ENCODE data around the gene TTC39C.
"Not testable (repeated sequence)": the region's sequence is repeated elsewhere in the genome, so short reads cannot be mapped to it uniquely, and the experiment has no call there.

The TTC39C gene

GRCh38 chr18:24051031-24051947 is 36.7 kb downstream of the TTC39C start:
- no peaks in the 10 kb centered on the region for H3K9me3 Mint-ChIP-seq
- peaks cover 89% of the 10 kb centered on the region for H3K4me1 Mint-ChIP-seq (ENCODE audit: low read depth)
- H3K4me3 Mint-ChIP-seq = peak overlapping the region; percentile 56
- H3K36me3 Mint-ChIP-seq (ENCODE audit: low read depth) = peaks cover 5% of the 10 kb centered on the region
- H3K27me3 Mint-ChIP-seq = no peaks in the 10 kb centered on the region
- H3K27ac Mint-ChIP-seq = peak overlapping the region; percentile 94

- H3K27me3 Mint-ChIP-seq = no peaks in the 10 kb centered on the region
- H3K27ac Mint-ChIP-seq = peak overlapping the region; percentile 94
- H3K9me3 Mint-ChIP-seq = no peaks in the 10 kb centered on the region
- H3K36me3 Mint-ChIP-seq (ENCODE audit: low read depth) = peaks cover 5% of the 10 kb centered on the region
- peaks cover 96% of the 10 kb centered on the region for H3K4me1 Mint-ChIP-seq (ENCODE audit: low read depth)
- H3K4me3 Mint-ChIP-seq = peak overlapping the region; percentile 56
Observed at GRCh38 chr18:24052053-24052452, 37.5 kb downstream of the TTC39C start.

- Mint-ChIP-seq H3K27me3 (no peaks in the 10 kb centered on the region), H3K9me3 (peaks cover 4% of the 10 kb centered on the region), H3K4me1 (ENCODE audit: low read depth) (peaks cover 99% of the 10 kb centered on the region), H3K4me3 (peak overlapping the region; percentile 36), H3K27ac (peak overlapping the region; percentile 96), H3K36me3 (ENCODE audit: low read depth) (peaks cover 13% of the 10 kb centered on the region)
Observed at GRCh38 chr18:24053211-24053610, 38.7 kb downstream of the TTC39C start.

DNA sequence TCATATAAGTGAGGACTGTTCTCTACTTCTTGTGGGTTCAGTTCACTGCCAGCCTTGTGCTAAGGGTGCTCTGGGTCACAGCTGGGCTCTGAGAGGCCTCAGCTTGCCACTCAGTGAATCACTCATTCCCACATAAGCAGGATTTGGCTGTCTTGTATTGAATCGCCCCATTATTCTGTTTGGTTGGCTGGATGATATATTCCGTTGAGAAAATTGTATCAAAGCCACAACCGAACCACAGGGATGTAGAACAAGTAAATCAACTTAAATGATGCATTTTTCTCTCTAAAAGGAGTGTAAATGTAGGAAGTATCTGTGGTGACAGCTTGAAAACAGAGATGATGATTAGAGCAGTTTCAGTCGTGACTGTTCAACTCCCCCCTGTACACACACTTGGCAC is 39.6 kb downstream of the TTC39C start:
- Mint-ChIP-seq H3K27ac (peak overlapping the region; percentile 96), H3K36me3 (ENCODE audit: low read depth) (peaks cover 13% of the 10 kb centered on the region), H3K9me3 (peaks cover 4% of the 10 kb centered on the region), H3K4me3 (peak overlapping the region; percentile 32), H3K4me1 (ENCODE audit: low read depth) (peaks cover 93% of the 10 kb centered on the region), H3K27me3 (no peaks in the 10 kb centered on the region)

DNA sequence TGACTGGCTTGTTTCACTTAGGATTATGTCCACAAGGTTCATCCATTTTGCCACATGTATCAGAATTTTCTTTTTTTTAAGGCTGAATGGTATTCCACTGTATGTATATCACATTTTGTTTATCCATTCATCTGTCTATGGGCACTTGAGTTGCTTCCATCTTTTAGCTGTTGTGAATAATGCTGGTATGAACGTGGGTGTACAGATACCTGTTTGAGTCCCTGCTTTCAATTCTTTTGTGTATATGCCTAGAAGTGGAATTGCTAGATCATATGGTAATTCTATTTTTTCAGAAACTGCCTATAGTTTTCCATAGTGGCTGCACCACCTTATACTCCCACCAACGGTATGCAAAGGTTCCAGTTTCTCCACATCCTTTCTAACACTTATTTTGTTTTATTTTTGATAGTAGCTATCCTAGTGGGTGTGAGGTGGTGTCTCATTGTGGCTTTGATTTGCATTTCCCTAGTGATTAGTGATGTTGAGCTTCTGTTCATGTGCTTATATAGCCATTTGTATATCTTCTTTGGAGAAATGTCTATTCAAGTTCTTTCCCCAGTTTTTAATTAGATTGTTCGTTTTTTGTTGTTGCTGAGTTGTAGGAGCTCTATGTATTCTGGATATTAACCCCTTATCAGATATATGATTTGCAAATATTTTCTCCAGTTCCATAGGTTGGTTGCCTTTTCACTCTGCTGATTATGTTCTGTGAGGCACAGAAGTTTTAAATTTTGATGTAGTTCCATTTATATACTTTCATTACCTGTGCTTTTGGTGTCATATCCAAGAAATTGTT is 40.7 kb downstream of the TTC39C start:
- Mint-ChIP-seq H3K27me3 (no peaks in the 10 kb centered on the region), H3K36me3 (ENCODE audit: low read depth) (peaks cover 16% of the 10 kb centered on the region), H3K4me1 (ENCODE audit: low read depth) (peaks cover 92% of the 10 kb centered on the region), H3K9me3 (peaks cover 4% of the 10 kb centered on the region), H3K27ac (peak overlapping the region; percentile 96), H3K4me3 (peak overlapping the region; percentile 68)

- Mint-ChIP-seq H3K27me3 (no peaks in the 10 kb centered on the region), H3K36me3 (ENCODE audit: low read depth) (peaks cover 15% of the 10 kb centered on the region), H3K4me3 (peak overlapping the region; percentile 45), H3K4me1 (ENCODE audit: low read depth) (peaks cover 88% of the 10 kb centered on the region), H3K9me3 (peaks cover 4% of the 10 kb centered on the region), H3K27ac (peak overlapping the region; percentile 96)
Observed at GRCh38 chr18:24055878-24056277, 41.3 kb downstream of the TTC39C start.

DNA sequence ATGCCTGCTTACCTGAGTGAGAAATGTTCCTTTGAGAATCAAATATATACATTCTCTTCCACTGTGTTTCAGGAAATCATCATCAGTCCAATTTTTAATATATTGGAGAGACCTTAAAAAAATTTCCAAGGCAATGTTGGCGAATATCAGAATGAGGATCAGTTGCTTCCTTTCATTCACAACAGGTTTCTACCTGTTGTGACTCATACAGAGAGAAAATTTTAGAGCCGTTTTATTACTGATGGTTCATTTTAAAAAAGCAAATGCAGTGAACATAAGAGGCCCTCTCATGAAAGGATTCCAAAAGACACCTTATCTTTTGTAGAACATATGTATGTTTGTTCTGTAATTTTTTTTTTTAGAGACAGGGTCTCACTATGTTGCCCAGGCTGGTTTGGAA is 42.0 kb downstream of the TTC39C start:
- no peaks in the 10 kb centered on the region for H3K27me3 Mint-ChIP-seq
- peak overlapping the region; percentile 42 for H3K27ac Mint-ChIP-seq
- no peak overlapping the region for H3K4me3 Mint-ChIP-seq
- H3K4me1 Mint-ChIP-seq (ENCODE audit: low read depth) = peaks cover 82% of the 10 kb centered on the region
- peaks cover 4% of the 10 kb centered on the region for H3K9me3 Mint-ChIP-seq
- peaks cover 15% of the 10 kb centered on the region for H3K36me3 Mint-ChIP-seq (ENCODE audit: low read depth)

- H3K27me3 Mint-ChIP-seq = no peaks in the 10 kb centered on the region
- peaks cover 23% of the 10 kb centered on the region for H3K36me3 Mint-ChIP-seq (ENCODE audit: low read depth)
- H3K9me3 Mint-ChIP-seq = peaks cover 4% of the 10 kb centered on the region
- H3K4me3 Mint-ChIP-seq = no peak overlapping the region
- no peak overlapping the region for H3K27ac Mint-ChIP-seq
- peaks cover 80% of the 10 kb centered on the region for H3K4me1 Mint-ChIP-seq (ENCODE audit: low read depth)
Observed at GRCh38 chr18:24057804-24058203, 43.2 kb downstream of the TTC39C start.

- Mint-ChIP-seq H3K4me1 (ENCODE audit: low read depth) (peaks cover 80% of the 10 kb centered on the region), H3K36me3 (ENCODE audit: low read depth) (peaks cover 25% of the 10 kb centered on the region)
- H3K27ac Mint-ChIP-seq, H3K4me3 Mint-ChIP-seq, H3K9me3 Mint-ChIP-seq, H3K27me3 Mint-ChIP-seq: not testable (repeated sequence)
Observed at GRCh38 chr18:24059385-24059784, 44.8 kb downstream of the TTC39C start.

DNA sequence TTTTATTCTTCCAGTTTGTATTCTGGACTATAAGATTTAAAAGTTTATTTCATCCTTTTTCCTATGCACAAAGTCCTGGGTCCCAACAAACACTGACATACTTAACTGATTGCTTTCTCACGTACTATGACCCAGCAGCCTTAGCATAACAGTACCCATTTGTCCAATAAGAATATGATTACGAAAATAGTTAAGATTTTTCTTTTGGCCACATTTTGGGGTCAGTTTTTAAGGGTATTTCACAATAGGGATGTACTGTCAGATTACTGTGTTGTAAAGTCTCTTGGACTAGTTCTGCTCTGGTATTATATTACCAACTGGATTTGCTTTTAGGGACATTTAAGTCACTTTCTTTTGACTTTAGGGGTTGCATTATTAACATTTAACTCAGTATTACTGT is 46.1 kb downstream of the TTC39C start:
- Mint-ChIP-seq H3K27me3 (no peaks in the 10 kb centered on the region), H3K36me3 (ENCODE audit: low read depth) (peaks cover 34% of the 10 kb centered on the region), H3K4me3 (no peak overlapping the region), H3K27ac (no peak overlapping the region), H3K9me3 (peaks cover 4% of the 10 kb centered on the region), H3K4me1 (ENCODE audit: low read depth) (peaks cover 80% of the 10 kb centered on the region)

- Mint-ChIP-seq H3K27me3 (no peaks in the 10 kb centered on the region), H3K4me1 (ENCODE audit: low read depth) (peaks cover 76% of the 10 kb centered on the region), H3K9me3 (no peaks in the 10 kb centered on the region), H3K4me3 (no peak overlapping the region), H3K27ac (no peak overlapping the region), H3K36me3 (ENCODE audit: low read depth) (peaks cover 51% of the 10 kb centered on the region)
Observed at GRCh38 chr18:24063121-24063731, 48.7 kb downstream of the TTC39C start.

DNA sequence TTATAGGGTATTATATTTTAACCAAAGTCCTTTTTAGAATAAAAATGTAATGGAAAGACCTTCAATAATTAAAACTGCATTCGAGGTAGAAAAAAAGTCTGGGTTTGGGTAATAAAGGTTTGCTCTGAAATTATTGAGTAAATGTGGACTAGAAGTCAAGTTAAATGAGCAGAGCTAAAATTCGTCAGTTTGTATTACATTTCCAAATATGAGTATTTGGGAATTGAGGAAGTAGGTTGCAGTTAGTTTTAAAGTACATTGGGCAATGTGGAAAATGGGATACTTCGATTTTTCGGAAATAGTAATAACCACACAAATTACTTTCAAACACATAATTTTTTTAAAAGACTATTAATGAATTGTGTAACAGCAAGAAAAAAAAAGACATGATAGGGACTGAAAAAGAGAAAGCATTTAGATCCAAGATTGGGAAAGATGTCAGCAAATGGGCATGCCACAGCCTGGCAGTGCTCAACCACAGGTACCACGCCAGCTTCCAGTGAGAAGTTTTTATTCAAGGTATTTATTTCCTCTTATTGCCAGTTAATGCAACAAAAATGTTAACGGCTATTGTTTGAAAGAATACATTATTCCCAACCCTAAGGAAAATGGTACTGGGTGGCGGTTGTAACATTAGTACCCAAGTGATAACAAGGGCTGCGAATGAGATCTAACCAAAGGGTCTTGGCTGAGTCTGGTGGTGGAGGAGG is 50.0 kb downstream of the TTC39C start:
- Mint-ChIP-seq H3K4me1 (ENCODE audit: low read depth) (peaks cover 69% of the 10 kb centered on the region), H3K36me3 (ENCODE audit: low read depth) (peaks cover 60% of the 10 kb centered on the region), H3K27ac (no peak overlapping the region), H3K4me3 (no peak overlapping the region), H3K27me3 (no peaks in the 10 kb centered on the region), H3K9me3 (no peaks in the 10 kb centered on the region)

DNA sequence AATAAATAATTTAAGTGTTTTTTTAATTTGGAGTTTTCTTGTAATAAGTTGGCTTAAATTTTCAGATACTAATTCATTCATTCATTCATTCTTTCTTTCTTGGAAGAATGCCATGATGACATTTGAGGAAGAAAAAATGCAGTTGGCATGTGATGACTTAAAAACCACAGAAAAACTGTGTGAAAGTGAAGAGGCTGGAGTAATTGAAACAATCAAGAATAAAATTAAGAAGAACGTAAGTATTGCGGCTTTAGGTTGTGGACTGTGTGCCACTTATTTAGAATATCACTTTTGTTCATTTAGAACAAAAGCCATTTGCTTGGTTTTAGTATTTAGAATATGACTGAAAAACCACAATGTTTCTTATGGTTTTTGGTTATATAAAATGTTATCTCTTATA is 51.4 kb downstream of the TTC39C start:
- peaks cover 64% of the 10 kb centered on the region for H3K4me1 Mint-ChIP-seq (ENCODE audit: low read depth)
- H3K36me3 Mint-ChIP-seq (ENCODE audit: low read depth) = peaks cover 64% of the 10 kb centered on the region
- H3K9me3 Mint-ChIP-seq = no peaks in the 10 kb centered on the region
- H3K4me3 Mint-ChIP-seq = no peak overlapping the region
- H3K27ac Mint-ChIP-seq = no peak overlapping the region
- no peaks in the 10 kb centered on the region for H3K27me3 Mint-ChIP-seq

DNA sequence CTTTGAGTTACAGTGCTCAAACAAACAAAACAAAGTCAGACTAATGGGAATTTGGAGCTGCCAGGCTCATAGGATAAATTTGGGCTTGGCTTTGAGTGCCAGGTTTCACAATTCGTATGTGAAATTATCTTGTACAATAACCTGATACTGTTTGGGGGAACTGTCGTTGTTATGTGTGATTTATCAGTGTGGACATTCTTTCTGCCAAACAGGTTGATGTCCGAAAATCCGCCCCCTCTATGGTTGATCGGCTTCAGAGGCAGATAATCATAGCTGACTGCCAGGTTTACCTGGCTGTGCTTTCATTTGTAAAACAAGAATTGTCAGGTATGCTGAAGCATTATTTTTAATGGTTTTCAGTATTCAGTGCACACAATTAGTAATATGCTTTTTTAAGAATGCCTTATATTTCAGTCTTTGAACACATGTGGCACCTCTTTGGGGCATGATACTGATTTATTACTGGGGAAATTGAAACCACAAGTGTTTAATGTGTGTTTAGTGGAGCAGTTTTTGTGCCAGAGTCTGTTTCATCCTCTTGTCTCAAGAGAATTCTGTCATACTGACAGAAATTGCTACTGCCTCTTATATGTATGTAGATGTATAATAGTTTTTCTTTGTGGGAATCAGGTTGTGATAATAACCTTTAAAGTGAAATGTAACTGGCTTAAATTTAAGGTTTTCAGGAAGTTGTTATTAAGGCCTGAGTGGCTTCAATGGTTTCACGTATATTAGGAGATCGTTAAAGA is 54.6 kb downstream of the TTC39C start:
- Mint-ChIP-seq H3K27ac (no peak overlapping the region), H3K9me3 (peaks cover under 1% of the 10 kb centered on the region), H3K27me3 (no peaks in the 10 kb centered on the region), H3K4me1 (ENCODE audit: low read depth) (peaks cover 40% of the 10 kb centered on the region), H3K36me3 (ENCODE audit: low read depth) (peaks cover 72% of the 10 kb centered on the region), H3K4me3 (no peak overlapping the region)
